ENCODE measurements around the gene MAPK9.

Gene MAPK9

DNA sequence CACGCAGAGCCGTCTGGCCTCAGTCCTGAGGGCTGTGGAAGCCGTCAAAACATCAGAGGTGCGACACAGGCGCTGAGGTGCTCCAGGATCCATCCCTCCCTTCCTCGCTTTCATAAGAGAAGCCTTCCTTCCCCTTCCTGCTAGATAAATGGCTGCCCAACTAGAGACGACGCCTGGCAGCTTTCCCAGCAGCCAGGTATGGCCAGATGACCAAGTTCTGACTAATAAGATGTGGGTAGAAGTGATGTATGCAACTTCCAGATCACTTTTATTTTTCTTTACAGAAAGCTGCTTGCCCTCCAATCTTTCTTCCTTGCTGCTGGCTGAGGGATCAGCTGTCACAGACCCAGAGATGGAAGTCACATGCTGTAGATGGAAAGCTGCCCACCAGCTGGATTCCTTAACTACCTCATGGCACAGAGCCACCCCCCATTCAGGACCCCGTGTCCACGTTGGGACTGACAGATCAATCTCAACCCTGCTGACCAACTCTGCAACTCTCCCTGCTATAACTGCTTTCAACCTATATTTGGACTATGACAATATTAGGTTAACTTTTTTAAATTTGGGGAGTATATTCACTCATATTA is 8.8 kb downstream of the MAPK9 start:
- no peak for TF ChIP-seq CTCF (IDR thresholded peaks at IDR 0.05; ENCODE audit: low read depth, low read length)

GRCh38 chr5:180282281-180282680 is 9.6 kb downstream of the MAPK9 start:
- DNase-seq (ENCODE audit: extremely low read depth, low read depth) = no peak
- TF ChIP-seq CTCF (IDR thresholded peaks at IDR 0.05; ENCODE audit: low read depth, low read length) = no peak

More for the DNA sequence above, 8.8 kb downstream of the MAPK9 start:
- no peak for DNase-seq (ENCODE audit: extremely low read depth, low read depth)

GRCh38 chr5:180281706-180282105 is 10.2 kb downstream of the MAPK9 start:
- no peak for TF ChIP-seq CTCF (IDR thresholded peaks at IDR 0.05; ENCODE audit: low read depth, low read length)
- DNase-seq (ENCODE audit: extremely low read depth, low read depth) = no peak

DNA sequence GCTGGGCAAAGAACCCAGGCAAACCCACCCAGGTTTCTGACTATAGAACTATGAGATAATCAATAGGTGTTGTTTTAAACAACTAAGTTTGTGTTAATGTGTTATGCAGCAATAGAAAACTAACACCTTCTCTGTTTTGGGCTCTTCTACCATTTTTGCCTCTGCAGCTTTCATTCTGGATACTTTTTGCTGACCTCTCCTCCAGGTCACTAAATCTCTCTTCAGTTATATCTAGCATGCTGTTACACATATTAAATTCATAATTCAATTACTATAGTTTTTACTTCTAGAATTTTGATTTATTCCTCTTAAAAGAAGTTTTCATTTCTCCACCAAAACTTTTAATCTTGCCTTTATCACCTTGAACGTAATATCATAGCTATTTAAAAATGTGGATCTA is 17.2 kb downstream of the MAPK9 start:
- TF ChIP-seq CTCF (IDR thresholded peaks at IDR 0.05; ENCODE audit: low read depth, low read length) = no peak
- DNase-seq (ENCODE audit: extremely low read depth, low read depth) = no peak

DNA sequence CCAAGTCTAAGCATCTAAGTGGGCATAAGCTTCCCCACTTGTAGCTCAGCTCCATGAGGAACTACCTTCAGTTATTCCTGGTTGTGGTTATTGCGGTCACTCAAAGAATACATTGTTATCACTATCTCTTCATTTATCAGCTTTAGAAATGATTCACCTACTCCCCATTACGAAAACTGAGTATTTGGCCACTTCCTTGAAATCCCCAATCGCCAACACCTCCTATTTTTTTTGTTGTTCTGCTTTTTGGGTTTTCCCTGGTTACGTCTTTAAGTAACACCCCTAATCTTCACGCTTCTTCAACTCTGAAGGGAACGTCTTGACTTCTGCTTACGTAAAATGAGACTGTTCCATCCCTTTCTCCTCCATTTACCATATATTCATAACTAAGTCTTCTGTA is 20.7 kb downstream of the MAPK9 start:
- no peak for DNase-seq (ENCODE audit: extremely low read depth, low read depth)
- TF ChIP-seq CTCF (IDR thresholded peaks at IDR 0.05; ENCODE audit: low read depth, low read length) = no peak

DNA sequence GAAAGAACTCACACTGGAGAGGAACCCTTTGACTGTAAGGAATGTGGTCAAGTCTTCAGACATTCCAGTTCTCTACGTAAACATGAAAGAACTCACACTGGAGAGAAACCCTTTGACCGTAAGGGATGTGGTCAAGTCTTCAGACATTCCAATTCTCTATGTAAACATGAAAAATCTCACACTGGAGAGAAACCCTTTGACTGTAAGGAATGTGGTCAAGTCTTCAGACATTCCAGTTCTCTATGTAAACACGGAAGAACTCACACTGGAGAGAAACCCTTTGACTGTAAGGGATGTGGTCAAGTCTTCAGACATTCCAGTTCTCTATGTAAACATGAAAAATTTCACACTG is 32.6 kb downstream of the MAPK9 start:
- DNase-seq (ENCODE audit: extremely low read depth, low read depth) = no peak
- TF ChIP-seq CTCF (IDR thresholded peaks at IDR 0.05; ENCODE audit: low read depth, low read length) = no peak

DNA sequence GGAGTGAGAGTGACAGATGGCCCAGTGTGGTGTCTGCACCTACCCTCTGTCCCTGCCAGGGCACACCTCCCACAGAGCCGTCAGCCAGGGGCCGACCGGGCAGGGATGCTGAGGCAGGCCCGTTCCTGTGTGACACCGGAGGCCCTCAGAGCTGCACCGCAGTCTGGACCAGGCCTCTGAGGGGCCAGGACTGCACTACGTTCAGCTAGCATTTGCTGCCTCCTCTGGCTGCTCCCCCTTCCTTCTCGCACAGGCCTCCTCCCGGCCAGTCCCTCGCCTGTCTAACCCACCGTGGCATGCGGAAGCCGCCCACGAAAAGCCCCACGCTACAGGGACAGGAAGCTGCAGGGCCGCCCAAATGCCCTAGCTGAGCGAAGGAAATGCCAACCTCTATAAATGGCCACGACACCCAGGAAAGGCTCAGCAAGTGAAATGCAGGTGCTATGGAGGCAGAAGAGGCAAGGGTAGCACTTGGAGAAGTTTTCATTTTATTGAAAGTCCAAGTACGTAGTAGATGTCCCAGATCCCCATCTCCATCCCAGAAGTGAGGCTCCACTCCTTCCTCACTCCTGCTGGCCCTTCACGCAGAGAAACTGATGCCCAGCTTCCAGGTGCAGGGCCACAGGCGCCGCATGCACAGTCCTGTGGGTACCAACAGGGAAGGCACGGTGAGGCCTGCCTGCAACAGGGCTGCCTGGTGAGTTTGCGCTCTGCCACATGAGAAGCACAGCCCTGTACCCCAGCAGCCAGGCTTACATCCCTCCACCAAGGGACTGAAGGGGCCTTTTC is 38.7 kb downstream of the MAPK9 start:
- DNase-seq (ENCODE audit: extremely low read depth, low read depth) = no peak
- no peak for TF ChIP-seq CTCF (IDR thresholded peaks at IDR 0.05; ENCODE audit: low read depth, low read length)

All from AG09319 (cell line).